Erythroblast (primary cell): ENCODE results near the gene DGLUCY.

Source experiments
- DNase-seq, 2 experiments: peaks; one replicate each; lab custom pipeline; 2025; lab: John Stamatoyannopoulos, UW
- GATA1 ChIP-seq: IDR thresholded peaks from 2 replicates; pipeline ENCODE4 v1.6.1; 2011; ENCODE audit warnings: low read depth, mild to moderate bottlenecking, control low read depth, low read length, moderate library complexity
- POLR2A ChIP-seq: IDR thresholded peaks from 2 replicates; pipeline ENCODE4 v1.6.1; 2011; ENCODE audit warnings: mild to moderate bottlenecking, low read length

The DGLUCY gene

DNA sequence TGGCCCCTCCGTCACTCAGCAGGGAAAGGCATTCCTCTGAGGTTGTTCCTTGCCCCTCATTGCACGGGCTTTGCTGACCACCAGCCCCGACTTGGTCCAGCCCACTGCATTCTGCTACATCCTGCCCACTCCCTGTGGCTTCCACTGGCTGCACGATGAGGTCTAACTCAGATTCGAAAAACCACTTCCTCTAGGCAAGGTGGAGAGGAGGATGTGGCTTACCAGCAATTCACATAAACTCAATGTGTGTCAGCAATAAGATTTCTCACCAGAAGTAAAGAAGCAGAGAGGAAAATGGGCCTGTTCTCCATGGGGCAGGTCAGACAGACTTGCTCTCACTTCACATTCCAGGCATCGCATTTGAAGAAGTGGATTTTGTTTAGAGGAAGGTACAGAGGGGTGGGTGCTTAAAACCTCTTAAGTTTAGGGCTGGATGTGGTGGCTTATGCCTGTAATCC is 115.9 kb downstream of the DGLUCY start:
- TF ChIP-seq GATA1 (no peak), POLR2A (no peak)
- DNase-seq: no peak

DNA sequence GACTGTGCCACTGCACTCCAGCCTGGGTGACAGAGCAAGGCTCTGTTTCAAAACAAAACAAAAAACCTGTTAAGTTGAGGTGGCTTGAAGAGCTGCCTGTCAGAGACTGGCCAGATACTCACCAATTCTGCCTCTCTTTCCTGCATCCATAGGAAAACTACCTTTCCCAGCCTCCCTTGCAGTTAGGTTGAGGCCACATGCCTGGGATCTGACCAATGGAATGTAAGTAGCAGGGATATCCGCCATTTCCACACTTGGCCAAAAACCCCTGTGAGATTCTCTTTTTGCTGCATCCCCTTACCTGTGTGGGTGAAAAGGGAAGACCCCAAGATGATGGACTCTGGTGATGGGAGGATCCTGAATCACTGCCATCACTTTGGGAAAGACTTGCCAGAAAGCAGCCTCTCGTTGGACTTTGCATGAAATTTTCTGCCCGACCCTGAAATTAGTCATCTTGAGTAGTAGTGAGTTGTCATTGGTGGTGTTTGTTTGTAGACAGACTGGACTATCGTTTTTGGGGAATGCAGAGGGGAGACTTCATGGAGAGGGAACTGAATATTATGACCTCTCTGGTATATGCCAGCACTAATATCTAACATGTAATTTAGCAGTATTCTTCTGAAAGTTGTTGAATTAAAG is 116.6 kb downstream of the DGLUCY start:
- TF ChIP-seq GATA1 (no peak), POLR2A (no peak)
- DNase-seq: no peak

DNA sequence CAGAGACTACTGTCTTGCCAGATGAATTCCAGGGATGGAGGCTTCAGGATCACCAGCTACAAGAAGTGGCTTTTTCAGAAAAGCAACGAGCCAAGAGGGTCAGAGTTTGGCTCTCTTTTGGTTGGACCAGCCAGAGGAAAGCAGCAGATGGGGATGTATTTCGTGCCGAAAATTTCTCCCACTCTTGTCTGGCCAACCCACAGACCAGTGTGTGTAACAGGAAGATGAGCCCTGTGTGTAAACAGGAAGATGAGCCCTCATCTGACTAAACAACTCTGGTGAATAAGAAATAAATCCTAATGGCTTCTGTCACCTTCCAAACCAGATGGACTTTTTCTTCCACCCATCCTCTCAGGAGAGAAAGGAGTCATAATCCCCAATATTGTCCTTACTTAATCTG is 117.6 kb downstream of the DGLUCY start:
- TF ChIP-seq POLR2A (no peak), GATA1 (no peak)
- DNase-seq: no peak

DNA sequence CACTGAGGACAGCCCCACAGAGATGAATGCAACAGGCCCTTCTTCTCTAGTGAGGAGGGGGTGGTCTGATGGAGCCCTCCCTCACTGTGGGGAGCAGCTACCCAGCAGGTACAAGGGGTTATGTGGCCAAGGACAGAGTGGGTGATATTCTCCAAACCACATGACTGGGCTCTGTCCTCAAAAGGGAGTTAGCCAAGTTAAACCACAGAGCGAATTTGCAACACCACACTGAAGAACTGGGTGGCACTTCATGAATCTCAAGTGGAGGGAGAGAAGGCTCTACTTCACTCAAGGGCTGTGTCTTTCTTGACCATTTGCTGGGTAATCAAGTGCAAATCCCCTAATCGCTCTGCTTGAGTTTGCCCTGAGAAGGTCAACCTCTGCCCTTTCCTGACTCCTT is 118.2 kb downstream of the DGLUCY start:
- no peak for DNase-seq
- TF ChIP-seq POLR2A (no peak), GATA1 (no peak)

DNA sequence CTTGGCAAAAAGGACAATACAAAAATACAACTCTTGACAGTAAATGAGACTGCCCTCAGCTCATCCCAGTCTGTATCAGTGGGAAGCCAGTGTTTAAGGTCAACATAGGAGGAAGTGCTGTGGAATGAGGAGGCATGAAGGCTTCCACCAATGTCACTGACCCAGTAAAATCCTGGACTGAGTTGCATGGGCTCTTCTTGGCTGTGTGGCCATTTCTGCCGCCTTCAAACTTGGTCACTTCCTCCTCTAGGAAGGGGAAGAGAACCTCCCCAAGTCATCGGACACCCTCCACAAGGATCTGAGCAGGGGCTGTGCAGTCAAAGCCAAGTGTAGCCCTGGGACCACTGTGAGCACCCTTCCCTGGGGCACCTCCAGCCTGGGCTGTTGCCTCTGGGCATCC is 118.7 kb downstream of the DGLUCY start:
- TF ChIP-seq POLR2A (no peak), GATA1 (no peak)
- DNase-seq: no peak

DNA sequence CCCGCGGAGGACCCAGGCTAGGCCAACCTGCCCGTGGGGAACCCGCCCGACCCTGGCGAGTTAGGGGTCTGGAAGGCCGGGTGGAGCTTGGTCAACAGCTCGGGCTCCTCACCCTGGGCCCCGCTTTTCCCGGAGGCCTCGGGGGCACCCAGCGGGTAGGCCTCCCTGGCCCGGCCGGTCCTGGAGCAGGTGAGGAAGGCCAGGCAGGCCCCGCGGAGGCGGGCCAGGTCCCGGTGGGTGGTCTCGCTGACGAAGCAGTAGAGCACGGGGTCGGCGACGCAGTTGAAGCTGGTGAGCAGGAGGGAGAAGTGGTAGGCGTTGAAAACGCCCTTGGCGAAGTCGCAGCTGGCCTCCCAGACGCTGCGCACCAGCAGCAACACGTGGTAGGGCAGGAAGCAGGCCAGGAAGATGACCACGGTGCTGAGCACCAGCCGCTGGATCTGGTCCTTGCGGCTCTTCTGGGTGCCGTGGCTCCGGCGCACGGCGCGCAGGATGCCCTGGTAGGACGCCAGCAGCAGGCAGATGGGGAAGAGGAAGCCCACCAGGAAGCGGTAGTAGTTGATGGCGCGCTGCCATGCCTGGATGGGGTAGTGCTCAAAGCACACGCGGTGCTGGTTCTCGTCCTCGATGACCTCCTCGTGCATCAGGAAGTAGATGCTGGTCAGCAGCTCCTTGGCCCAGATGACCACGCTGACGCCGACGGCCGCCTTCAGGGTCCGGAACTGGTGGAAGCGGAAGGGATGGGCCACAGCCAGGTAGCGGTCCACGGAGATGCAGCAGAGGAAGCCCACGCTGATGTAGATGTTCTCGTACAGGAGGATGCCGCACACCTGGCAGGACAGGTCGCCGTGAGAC is 120.3 kb downstream of the DGLUCY start:
- DNase-seq: no peak
- TF ChIP-seq POLR2A: no peak
- TF ChIP-seq GATA1: no peak

DNA sequence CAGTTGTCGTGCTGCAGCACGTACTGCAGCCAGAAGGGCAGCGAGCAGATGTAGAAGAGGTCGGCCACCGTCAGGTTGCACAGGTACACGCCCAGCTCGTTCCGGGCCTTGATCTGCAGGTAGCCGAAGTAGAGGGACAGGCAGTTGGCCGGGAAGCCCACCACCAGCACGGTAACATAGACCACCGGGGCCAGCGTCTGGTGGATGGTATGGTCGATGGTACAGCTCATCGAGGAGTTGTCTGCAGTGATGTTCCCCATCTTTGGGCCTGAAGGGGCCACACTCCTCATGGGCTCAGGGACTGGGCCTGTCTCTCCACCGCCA is 120.9 kb downstream of the DGLUCY start:
- no peak for TF ChIP-seq POLR2A
- no peak for TF ChIP-seq GATA1
- no peak for DNase-seq

DNA sequence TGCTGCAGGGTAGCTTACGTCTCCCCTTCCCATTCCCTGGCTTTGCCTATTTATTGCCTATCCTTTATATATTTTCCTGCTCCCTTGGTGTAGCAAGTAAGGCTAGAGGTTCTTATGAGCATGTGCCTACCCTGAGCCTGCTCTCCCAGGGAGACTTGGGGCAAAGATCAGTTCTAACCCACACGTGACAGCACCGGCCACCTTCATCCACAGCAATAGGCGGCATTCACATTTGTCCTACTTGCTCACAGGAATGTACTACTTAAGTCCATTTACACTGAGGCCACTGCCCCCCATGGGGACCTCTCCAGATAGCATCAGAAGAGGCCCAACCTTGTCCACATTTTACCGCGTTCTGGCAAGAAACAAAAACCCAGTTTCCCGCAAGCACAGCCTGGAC is 122.0 kb downstream of the DGLUCY start:
- no peak for TF ChIP-seq GATA1
- TF ChIP-seq POLR2A: no peak
- no peak for DNase-seq

DNA sequence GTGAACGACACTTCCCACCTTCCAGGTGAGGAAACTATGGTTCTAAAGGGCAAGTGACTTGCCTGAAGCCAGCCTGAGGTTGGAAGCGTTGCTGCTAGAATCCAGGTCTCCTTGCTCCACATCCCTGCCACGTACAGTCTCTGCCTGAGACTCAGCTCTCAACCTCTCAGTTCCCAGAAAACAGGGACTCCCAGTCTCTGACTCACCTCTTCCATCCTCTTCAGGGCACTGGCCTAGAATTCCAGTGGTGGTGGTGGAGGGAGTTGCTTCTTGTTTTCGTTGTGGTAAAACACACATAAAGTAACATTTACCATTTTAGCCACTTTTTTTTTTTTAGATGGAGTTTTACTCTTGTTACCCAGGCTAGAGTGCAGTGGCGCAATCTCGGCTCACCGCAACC is 123.3 kb downstream of the DGLUCY start:
- TF ChIP-seq POLR2A (no peak), GATA1 (no peak)
- DNase-seq: no peak

DNA sequence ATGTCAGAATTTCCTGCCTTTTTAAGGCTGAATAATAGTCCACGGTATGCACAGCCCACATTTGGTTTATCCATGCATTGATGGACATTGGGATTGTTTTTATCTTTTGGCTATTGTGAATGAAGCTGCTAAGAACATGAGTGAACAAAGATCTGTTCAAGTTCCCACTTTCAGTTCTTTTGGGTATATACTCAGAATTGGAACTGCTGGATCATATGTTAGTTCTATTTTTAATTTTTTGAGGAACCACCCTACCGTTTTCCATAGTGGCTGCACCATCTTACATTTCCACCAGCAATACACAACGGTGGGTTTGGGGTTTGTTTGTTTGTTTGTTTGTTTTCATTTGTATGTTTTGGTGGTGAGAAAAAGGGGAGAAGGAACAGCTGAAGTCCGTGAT is 124.2 kb downstream of the DGLUCY start:
- TF ChIP-seq GATA1: no peak
- TF ChIP-seq POLR2A: no peak
- DNase-seq: no peak

DNA sequence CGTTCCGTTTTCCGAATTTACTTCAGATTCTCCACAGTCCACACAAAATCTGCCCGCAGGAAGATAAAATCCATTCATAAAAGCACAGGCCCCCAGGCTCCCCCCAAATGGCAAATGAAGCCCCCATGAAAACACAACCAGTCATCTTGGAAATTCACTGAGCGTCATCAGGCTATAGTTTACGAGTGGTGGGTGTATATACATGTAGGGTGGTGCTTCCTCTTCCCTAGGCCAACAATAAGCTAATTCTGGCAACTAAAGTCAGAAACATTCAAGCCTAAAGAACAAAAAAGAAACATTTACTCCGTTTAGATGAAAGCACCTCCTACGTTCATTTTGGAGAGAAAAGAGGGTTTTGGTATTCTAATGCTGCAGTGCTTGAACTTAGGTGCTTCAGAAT is 124.8 kb downstream of the DGLUCY start:
- TF ChIP-seq POLR2A (no peak), GATA1 (no peak)

DNA sequence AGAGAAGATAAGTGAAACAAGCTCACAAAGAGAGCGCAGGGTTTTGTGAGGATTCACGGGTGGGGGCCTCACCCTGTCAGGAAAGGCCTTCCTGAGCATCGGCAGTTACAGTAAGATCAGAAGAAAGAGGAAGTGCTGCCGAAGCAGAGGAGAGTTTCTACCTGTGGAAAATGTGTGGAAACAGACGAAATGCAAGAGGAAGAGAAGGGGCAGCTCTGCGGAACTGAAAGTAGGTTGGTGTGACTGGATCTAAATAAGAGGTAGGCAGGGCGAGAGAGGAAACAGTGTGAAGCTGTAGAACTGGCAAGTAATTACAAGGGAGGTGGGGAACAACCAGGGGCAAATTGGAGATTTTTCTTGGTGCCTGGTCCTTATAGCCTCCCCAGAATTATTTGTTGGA is 128.0 kb downstream of the DGLUCY start:
- TF ChIP-seq POLR2A (no peak), GATA1 (no peak)
- no peak for DNase-seq

More for the DNA sequence above, 124.8 kb downstream of the DGLUCY start:
- no peak for DNase-seq

DNA sequence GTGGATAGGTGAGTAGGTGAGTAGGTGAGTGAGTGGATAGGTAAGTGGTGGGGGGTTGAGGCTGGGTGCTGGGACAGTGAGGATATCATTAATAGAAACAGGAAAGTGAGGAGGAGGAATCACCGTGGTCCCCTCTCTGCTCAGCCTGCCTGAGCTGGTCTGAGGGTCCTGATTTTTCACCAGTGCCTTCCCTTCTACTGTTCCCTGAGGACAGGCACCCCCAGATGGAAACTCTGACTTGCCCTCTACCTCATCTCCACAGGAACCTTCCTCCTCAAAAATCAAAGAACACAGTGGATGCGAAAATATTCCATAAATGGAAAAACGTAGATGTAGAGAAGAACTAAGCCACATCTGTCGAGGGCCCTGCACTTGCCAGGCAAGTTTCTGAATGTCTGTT is 128.8 kb downstream of the DGLUCY start:
- no peak for TF ChIP-seq GATA1
- TF ChIP-seq POLR2A: no peak
- DNase-seq: no peak

DNA sequence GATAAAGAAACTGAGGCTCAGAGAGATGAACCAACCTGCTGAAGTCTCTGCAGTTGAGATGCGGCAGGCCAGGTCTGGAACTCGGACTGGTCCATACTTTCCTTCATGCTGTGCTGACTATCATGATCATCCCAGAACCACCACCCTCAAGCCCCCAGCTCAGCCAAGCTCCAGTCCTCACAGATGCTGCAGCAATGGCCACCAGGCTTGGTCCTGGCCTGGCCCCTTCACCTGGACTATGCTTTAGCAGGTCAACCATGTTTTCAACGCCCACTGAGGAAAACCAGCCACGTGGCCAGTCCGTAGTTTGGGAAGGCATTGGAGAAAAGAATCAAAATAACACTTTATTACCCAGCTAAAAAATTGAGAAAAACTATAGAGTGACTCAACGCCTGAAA is 129.2 kb downstream of the DGLUCY start:
- peak; percentile 31 for TF ChIP-seq POLR2A
- no peak for TF ChIP-seq GATA1
- DNase-seq: no peak

DNA sequence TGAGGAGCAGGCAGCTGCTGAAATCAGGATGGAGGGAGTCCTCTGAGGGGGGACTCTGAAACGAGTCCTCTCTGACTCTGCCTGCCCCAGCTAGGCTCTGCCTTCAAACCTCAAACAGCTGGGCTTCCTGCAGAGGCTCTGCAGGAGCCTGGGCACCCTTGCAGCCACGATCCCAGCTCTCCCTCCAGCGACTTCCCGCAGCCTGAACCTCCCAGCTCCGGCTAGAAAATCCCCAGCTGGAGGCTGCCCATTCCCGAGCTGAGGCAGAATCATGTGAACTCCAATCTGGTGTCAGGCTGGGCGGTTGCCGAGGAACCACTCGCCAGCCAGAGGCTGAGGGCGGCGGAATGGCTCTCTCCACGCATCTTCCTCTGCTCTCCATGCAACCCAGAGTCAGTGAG is 130.6 kb downstream of the DGLUCY start, which contains the start of gene GPR68:
Gene GPR68, minus strand, starts transcription at position 204 of the 401 bp plus-strand sequence. CDS start 9,654 bp downstream, outside the sequence.
- no peak for DNase-seq
- TF ChIP-seq POLR2A (no peak), GATA1 (no peak)
